Measurements from ENCODE around the gene TCN2.

- TF ChIP-seq CTCF (conservative IDR thresholded peaks at IDR 0.05) (no peak), EZH2 (IDR thresholded peaks at IDR 0.05; ENCODE audit: low read depth) (no peak)
Observed at GRCh38 chr22:30586414-30586813, 20.6 kb upstream of the TCN2 start.
